Epithelial cell of prostate (primary cell): Measurements from ENCODE around the gene RGS6.

Experiments
- DNase-seq: peaks from one replicate; pipeline ENCODE4 v3.0.0-alpha.2; 2011; ENCODE audit warnings: low read depth, low spot score
- H3K27ac ChIP-seq: fragments of 450-650 bp; 2 replicates; pipeline ENCODE4 v1.5.1; 2017; ENCODE audit warnings: mild to moderate bottlenecking

The RGS6 gene

GRCh38 chr14:72366619-72367018, 434.4 kb downstream of the RGS6 start:
- H3K27ac ChIP-seq = no peak overlapping the region
- no peak for DNase-seq

GRCh38 chr14:72369106-72369505, 436.9 kb downstream of the RGS6 start:
- no peak overlapping the region for H3K27ac ChIP-seq
- DNase-seq = no peak

- DNase-seq = no peak
- H3K27ac ChIP-seq = no peak overlapping the region
These were observed 444.8 kb downstream of the RGS6 start for GRCh38 chr14:72377016-72377415.

GRCh38 chr14:72380456-72380855, 448.2 kb downstream of the RGS6 start:
- no peak for DNase-seq

GRCh38 chr14:72383865-72384264, 451.6 kb downstream of the RGS6 start:
- DNase-seq = no peak
- H3K27ac ChIP-seq = no peak overlapping the region

More at GRCh38 chr14:72380456-72380855, 448.2 kb downstream of the RGS6 start:
- H3K27ac ChIP-seq = no peak overlapping the region

- no peak overlapping the region for H3K27ac ChIP-seq
These were observed 455.5 kb downstream of the RGS6 start for GRCh38 chr14:72387726-72388125.

GRCh38 chr14:72389200-72389599, 457.0 kb downstream of the RGS6 start:
- no peak overlapping the region for H3K27ac ChIP-seq
- DNase-seq = no peak

More at GRCh38 chr14:72387726-72388125, 455.5 kb downstream of the RGS6 start:
- no peak for DNase-seq

- DNase-seq = no peak
- H3K27ac ChIP-seq = no peak overlapping the region
These were observed 468.9 kb downstream of the RGS6 start for GRCh38 chr14:72401101-72401625.

GRCh38 chr14:72401632-72402376, 469.6 kb downstream of the RGS6 start:
- no peak overlapping the region for H3K27ac ChIP-seq
- DNase-seq = no peak

GRCh38 chr14:72402377-72402772, 470.1 kb downstream of the RGS6 start:
- no peak for DNase-seq
- H3K27ac ChIP-seq = no peak overlapping the region

- H3K27ac ChIP-seq = no peak overlapping the region
- DNase-seq = no peak
These were observed 472.0 kb downstream of the RGS6 start for GRCh38 chr14:72404106-72404774.

- no peak for DNase-seq
- H3K27ac ChIP-seq = no peak overlapping the region
These were observed 472.8 kb downstream of the RGS6 start for GRCh38 chr14:72404998-72405397.

GRCh38 chr14:72408020-72408419, 475.8 kb downstream of the RGS6 start:
- DNase-seq = no peak
- H3K27ac ChIP-seq = no peak overlapping the region

GRCh38 chr14:72409047-72409446, 476.8 kb downstream of the RGS6 start:
- DNase-seq = no peak
- no peak overlapping the region for H3K27ac ChIP-seq

- H3K27ac ChIP-seq = no peak overlapping the region
- DNase-seq = no peak
These were observed 484.0 kb downstream of the RGS6 start for GRCh38 chr14:72416081-72416849.

- H3K27ac ChIP-seq = no peak overlapping the region
- DNase-seq = no peak
These were observed 484.7 kb downstream of the RGS6 start for GRCh38 chr14:72416892-72417291.

GRCh38 chr14:72418806-72419205, 486.6 kb downstream of the RGS6 start:
- no peak for DNase-seq
- H3K27ac ChIP-seq = no peak overlapping the region

GRCh38 chr14:72419226-72419775, 487.1 kb downstream of the RGS6 start:
- no peak for DNase-seq
- H3K27ac ChIP-seq = no peak overlapping the region

- DNase-seq = no peak
- no peak overlapping the region for H3K27ac ChIP-seq
These were observed 488.7 kb downstream of the RGS6 start for GRCh38 chr14:72420749-72421474.

GRCh38 chr14:72423957-72424356, 491.7 kb downstream of the RGS6 start:
- no peak overlapping the region for H3K27ac ChIP-seq
- DNase-seq = no peak
